ENCODE results near the gene HES1. TPM values are rescaled to one million over a fixed set of nuclear protein-coding genes. Genes with fewer than 3 reads are reported as not detected.

HES1 gene
- total and polyA plus RNA-seq, 9 of the 15 experiments (the other 6 are each of a cell fraction or from before 2014, with no cell fraction given), result 3.4 to 37.0 (median 19.3) TPM

GRCh38 chr3:194133661-194134230 is 2.2 kb upstream of the HES1 start (continued):
- TF ChIP-seq ID3 (CRISPR knock-in tag; IDR thresholded peaks at IDR 0.05) (no peak), ID3 (tag; IDR thresholded peaks at IDR 0.05) (no peak), NRF1 (conservative IDR thresholded peaks at IDR 0.05 in 1 of 2, IDR thresholded peaks at IDR 0.05 in 1 of 2) (peak; percentile 48 to 65; a peak in 3 of 4 replicates), MAFF (IDR thresholded peaks at IDR 0.05; ENCODE audit: low read length) (no peak), POLR2B (IDR thresholded peaks at IDR 0.05; ENCODE audit: low read depth, partially characterized antibody) (peak; percentile 27), ZNF707 (CRISPR knock-in tag; conservative IDR thresholded peaks at IDR 0.05) (no peak), ZBTB40 (IDR thresholded peaks at IDR 0.05) (0 out of 2 replicates have a peak, but pooled peaks have one; percentile 44), ZBTB40 (CRISPR knock-in tag; IDR thresholded peaks at IDR 0.05) (no peak), ADNP (tag; IDR thresholded peaks at IDR 0.05) (no peak), ETV5 (CRISPR knock-in tag; IDR thresholded peaks at IDR 0.05; ENCODE audit: low read depth) (peak; percentile 50; the same call in 1 of the 2 replicates), EGR1 (conservative IDR thresholded peaks at IDR 0.05) (peak; percentile 90), ZFP36 (IDR thresholded peaks at IDR 0.05; ENCODE audit: low read depth, low read length, partially characterized antibody) (no peak), FOXP1 (CRISPR knock-in tag; IDR thresholded peaks at IDR 0.05) (peak; percentile 53; the same call in 1 of the 2 replicates), FIP1L1 (IDR thresholded peaks at IDR 0.05; ENCODE audit: low read depth, low read length, poor library complexity, severe bottlenecking) (no peak), TRIM28 (IDR thresholded peaks at IDR 0.05) (no peak), MNT (conservative IDR thresholded peaks at IDR 0.05) (peak in 1 of 2 experiments; percentile 50; a peak in 2 of 4 replicates), ZNF57 (CRISPR knock-in tag; IDR thresholded peaks at IDR 0.05) (no peak), MAFG (tag; conservative IDR thresholded peaks at IDR 0.05) (peak; percentile 55; the same call in 1 of the 2 replicates), SMARCE1 (IDR thresholded peaks at IDR 0.05) (peak; percentile 73; the same call in 1 of the 2 replicates)
